ENCODE measurements around the gene BCKDHB.

The BCKDHB gene

DNA sequence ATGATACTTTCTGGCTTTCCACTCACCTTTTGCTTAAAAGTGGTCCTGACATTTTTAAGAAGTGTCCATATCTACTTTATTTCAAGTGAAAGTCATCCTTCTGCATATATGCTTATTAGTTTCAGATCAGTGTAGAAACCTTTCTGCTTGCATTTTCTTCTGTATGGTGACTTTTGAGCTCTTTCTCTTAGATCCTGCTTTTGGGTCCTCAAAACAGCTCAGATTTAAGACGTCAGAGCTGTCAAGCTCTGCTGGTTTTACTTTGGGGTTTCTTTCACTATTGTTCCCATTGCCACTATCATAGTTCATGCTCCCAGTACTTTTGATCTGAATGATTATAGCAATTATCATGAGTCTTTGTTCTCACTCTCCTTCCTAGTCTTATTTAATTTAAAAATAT lies 41.7 kb downstream of the BCKDHB start:
- DNase-seq (ENCODE audit: low read depth in 3 of 3, low spot score in 1 of 3), result no peak

DNA sequence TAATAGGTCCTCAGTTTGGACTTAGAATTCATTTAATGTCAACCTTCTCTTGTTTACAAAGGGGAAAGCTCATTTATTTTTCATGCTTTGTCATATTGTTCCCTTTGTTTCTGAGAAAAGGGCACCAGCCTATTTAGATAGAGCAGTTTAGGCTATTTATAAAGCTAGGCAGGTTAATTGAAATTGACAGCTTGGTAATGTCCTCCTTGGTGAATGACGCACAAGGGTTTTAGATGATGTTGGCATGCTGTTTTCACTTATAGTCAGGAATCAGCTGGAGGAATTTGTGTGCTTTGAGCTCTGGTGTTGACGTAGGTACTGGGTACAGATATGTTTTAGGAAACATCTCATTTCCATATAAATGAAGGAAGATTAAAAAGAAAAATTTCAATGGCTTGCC lies 45.2 kb downstream of the BCKDHB start:
- no peak for DNase-seq (ENCODE audit: low read depth in 3 of 3, low spot score in 1 of 3)

DNA sequence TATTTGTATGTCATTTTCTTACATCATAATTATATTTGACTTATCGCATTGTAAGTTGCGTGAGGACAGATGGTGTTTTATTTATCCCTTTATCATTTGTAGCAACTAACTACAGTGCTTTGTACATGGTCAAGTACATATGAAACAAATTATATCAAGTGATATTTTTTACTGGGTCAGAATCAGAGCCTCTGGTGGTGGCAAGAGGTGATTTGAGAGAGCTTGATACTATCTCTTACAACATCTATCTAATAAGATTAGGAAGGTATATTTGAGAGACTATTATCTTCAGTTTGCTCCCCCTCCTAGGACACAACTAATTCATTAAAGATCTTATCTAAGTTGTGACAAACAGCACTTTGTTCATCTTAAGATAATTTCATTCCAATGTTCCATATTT lies 47.7 kb downstream of the BCKDHB start:
- no peak for DNase-seq (ENCODE audit: low read depth in 3 of 3, low spot score in 1 of 3)

- DNase-seq (ENCODE audit: low read depth in 3 of 3, low spot score in 1 of 3), result no peak
These were observed 49.8 kb downstream of the BCKDHB start for GRCh38 chr6:80156221-80156620.

DNA sequence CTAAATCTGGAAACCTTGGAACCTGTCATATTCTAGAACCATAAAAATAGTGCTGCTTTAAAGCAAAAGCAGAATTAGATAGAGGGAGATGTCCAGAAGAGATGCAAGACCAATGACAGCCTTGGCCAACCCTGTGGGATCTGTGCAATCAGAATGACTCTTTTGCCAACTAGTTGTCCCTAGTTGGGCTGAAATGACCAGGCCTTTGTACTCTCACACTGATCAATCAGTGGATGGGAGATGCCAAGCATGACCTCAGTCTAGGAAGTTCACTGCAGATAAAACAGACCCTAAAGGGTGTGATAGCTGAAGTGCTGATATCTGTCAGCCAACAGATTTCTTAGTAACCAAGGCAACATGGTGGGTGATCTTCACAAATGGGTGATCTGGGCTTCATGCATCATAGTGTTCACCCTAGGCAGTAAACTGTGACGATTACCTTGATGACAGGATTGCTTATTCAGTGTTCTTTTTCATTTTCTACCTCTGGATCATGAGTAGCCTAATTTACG lies 52.1 kb downstream of the BCKDHB start:
- DNase-seq (ENCODE audit: low read depth in 3 of 3, low spot score in 1 of 3), result no peak

DNA sequence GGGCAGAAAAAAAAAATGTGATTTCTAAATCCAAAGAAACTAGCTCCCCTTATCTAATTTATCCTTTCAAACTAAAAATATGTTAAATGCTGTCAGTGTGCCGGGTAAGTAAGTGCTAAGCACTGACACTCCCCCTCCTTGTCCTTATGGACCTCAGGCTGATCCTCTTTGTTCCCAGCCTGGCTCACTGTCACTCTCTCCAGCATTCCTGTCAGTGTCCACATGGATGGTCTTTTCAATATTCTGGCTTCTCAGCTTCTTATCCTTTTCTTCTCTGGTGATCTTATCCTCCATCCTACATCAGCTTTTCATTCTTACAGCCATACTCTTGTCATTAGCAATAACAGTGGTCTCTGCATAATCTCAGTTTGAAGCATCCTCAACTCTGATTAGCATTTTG lies 55.0 kb downstream of the BCKDHB start:
- DNase-seq (ENCODE audit: low read depth in 3 of 3, low spot score in 1 of 3), result no peak

DNA sequence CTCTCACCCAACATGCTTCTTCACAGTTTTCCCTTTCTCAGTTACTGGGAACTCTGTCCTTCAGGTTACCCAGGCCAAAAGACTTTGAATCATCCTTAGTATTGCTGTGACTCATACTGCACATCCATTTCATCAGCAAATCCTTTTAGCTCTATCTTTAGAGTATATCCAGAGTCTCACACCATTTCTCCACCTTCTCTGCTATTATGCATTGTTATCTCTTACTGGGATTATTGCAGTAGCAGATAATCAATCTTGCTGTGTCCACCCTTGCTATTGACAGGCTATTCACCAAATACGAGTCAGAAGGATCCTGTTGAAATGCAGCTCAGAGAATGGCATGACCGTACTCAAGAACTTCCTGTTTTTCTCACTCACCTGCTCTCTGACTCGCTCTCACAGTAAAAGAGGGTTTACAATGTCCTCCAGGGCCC lies 57.3 kb downstream of the BCKDHB start:
- no peak for DNase-seq (ENCODE audit: low read depth in 3 of 3, low spot score in 1 of 3)

GRCh38 chr6:80165143-80165542 lies 58.7 kb downstream of the BCKDHB start:
- DNase-seq (ENCODE audit: low read depth in 3 of 3, low spot score in 1 of 3), result peak in 1 of 3 donors; percentile 6

- no peak for DNase-seq (ENCODE audit: low read depth in 3 of 3, low spot score in 1 of 3)
These were observed 59.3 kb downstream of the BCKDHB start for GRCh38 chr6:80165819-80166218.

DNA sequence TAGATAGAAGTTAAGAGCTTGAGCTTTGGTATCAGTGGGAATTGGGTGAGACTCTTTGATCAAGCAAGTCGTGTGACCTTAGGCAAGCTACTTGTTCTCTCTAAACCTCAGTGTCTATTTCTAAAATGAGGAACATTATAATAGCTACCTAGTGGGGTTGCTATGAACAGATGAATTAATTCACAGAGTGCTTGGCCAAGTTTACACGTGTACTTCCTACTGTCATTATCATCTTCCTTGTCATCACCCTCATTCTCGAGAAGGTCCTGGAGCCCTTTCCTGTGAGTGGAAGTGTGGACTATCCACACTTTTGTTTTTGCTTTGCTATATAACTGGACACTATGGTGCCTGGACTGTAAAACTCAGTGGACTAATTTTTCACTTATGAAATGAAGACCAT lies 64.0 kb downstream of the BCKDHB start:
- DNase-seq (ENCODE audit: low read depth in 3 of 3, low spot score in 1 of 3), result no peak

DNA sequence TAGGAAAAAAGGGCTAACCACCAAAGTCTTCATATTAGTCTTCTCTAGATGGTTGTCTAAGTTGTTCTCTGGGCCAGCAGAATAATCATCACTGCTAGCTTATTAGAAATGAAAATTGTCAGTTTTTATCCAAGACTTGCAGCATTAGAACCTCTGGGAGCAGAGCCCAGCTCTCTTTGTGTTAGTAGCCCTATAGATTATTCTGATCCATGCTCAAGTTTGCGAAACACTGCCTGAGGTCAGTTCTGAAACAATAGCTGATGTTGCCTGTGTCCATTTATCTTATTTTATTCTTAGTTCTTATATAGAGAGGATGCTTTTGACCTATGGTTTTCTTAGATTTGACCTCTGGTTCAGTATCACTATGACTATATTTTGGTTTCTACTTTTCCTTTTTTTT lies 66.9 kb downstream of the BCKDHB start:
- no peak for DNase-seq (ENCODE audit: low read depth in 3 of 3, low spot score in 1 of 3)

- no peak for DNase-seq (ENCODE audit: low read depth in 3 of 3, low spot score in 1 of 3)
These were observed 68.6 kb downstream of the BCKDHB start for GRCh38 chr6:80174900-80175572.

GRCh38 chr6:80179695-80180094 lies 73.2 kb downstream of the BCKDHB start:
- DNase-seq (ENCODE audit: low read depth in 3 of 3, low spot score in 1 of 3), result no peak

DNA sequence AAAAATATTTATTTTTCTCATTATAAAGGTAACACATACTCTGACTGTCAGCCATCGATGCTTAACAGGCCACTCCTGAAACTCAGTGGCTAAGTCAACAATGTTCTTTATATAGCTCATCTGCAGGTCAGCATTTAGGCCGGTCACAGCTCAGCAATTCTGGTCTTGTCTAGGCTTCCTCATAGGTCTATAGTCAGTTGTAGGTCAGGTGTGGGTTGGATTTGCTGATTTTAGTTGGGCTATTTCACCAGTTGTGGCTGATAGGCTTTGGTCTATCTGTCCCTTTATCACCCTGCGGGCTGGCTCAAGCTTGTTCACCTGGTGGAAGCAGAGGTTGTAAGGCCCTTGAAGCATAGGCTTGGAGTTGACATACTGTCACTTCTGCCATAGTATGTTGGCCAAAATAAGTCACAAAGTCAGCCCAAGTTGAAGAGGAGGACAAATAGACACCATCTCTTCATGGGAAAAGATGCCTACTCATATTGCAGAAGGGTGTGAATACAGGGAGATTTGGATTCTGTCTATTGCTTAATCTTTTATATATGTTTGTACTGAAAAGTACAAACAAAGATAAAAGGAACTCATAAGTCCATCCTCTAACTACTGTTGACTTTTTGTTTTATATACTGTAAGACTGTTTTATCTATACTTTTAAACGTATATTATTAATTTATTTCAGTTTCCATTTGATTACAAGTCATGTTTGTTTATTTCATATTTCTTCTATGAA lies 75.0 kb downstream of the BCKDHB start:
- no peak for DNase-seq (ENCODE audit: low read depth in 3 of 3, low spot score in 1 of 3)

GRCh38 chr6:80182308-80182707 lies 75.8 kb downstream of the BCKDHB start:
- DNase-seq (ENCODE audit: low read depth in 3 of 3, low spot score in 1 of 3), result no peak

GRCh38 chr6:80183019-80183795 lies 76.7 kb downstream of the BCKDHB start:
- no peak for DNase-seq (ENCODE audit: low read depth in 3 of 3, low spot score in 1 of 3)

DNA sequence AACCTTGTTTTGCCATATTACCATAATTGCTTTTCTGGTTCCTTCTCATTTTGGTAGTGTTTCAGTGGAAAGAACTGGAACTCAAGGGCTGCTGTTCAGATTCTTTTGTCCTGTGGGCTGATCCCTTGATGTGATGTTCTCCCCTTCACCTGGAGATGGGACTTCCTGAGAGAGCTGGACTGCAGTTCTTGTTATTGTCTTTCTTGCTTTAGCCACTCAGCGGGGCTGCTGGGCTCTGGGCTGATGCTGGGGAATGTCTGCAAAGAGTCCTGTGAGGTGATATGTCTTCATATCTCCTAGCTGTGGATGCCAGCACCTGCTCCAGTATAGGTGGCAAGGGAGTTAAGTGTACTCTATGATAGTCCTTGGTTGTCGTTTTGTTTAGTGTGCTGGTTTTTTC lies 79.0 kb downstream of the BCKDHB start:
- no peak for DNase-seq (ENCODE audit: low read depth in 3 of 3, low spot score in 1 of 3)

- DNase-seq (ENCODE audit: low read depth in 3 of 3, low spot score in 1 of 3), result no peak
These were observed 79.6 kb downstream of the BCKDHB start for GRCh38 chr6:80186082-80186481.

DNA sequence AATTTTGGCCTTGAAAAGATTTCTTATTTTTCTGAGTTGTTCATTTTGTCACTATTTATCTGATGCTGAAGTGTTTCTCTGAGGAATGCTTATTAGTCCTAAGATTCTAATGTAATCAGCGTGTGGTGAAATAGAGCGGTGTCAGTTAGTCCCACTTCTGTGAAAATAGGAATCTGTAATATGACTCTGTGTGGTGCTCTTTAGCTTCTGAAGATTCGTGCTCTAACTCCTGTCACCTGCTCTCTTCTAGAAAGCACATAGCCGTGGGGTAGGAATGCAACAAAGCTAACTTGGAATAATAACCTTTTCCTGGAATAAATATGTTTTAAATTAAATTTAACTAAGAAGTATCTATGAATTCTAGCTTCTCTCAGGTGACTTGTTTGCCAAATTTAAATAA lies 90.4 kb downstream of the BCKDHB start:
- no peak for DNase-seq (ENCODE audit: low read depth in 3 of 3, low spot score in 1 of 3)

GRCh38 chr6:80197474-80197873 lies 91.0 kb downstream of the BCKDHB start:
- no peak for DNase-seq (ENCODE audit: low read depth in 3 of 3, low spot score in 1 of 3)

GRCh38 chr6:80197986-80198385 lies 91.5 kb downstream of the BCKDHB start:
- DNase-seq (ENCODE audit: low read depth in 3 of 3, low spot score in 1 of 3), result no peak

DNA sequence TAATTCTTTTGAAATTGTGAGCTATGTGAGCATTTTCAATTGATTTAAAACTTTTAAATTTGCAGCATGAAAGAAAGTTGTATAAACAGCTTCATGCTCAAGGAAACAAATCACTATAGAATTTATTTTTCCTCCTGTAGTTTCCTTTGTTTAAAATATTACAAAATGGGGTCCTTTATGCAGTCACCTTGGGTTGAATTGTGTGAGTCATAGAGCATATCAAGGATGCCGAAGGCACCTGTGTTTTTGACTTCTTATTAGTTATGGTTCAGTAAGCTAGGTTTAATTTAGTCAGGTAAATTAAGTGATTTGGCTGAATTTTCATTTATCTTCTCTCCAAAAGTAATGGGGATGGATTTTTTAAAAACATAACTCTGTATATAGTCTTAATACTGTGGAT lies 96.8 kb downstream of the BCKDHB start:
- DNase-seq (ENCODE audit: low read depth in 3 of 3, low spot score in 1 of 3), result no peak

Data from stimulated activated CD4-positive, alpha-beta T cell treated with anti-CD3 and anti-CD28 coated beads, TNF-alpha, amount 100 ng/mL, for 1 hour (primary cell).